SK-N-SH (cell line): ENCODE results near the gene SASH1. TPM values are rescaled to one million over a fixed set of nuclear protein-coding genes. Genes with fewer than 3 reads are reported as not detected.
A peak's percentile ranks its signal among the peaks of the same experiment; 100 is the strongest.

Experiments
- CTCF ChIA-PET: fragments of 300-600, 350-600 bp; formaldehyde crosslinking; extraction: SDS; loops from one replicate; lab custom pipeline; 2021; lab: Yijun Ruan, JAX
- POLR2A ChIA-PET: fragments of 350-600 bp; sonication (Branson Sonifier 250); formaldehyde crosslinking; extraction: SDS; loops from one replicate; lab custom pipeline; 2020; ENCODE audit warnings: antibody characterized with exemption, inconsistent platforms; lab: Yijun Ruan, JAX
- DNase-seq: peaks from one replicate; pipeline ENCODE4 v3.0.0; 2012
- H2AFZ ChIP-seq: fragments of 200-600 bp; sonication (generic); 2 replicates; pipeline ENCODE4 v1.8.1; 2016; ENCODE audit warnings: antibody characterized with exemption, mild to moderate bottlenecking, low read depth
- H3F3A ChIP-seq: fragments of 200-600 bp; sonication (generic); replicated peaks from 2 replicates; pipeline ENCODE3; 2016; ENCODE audit warnings: antibody characterized with exemption, mild to moderate bottlenecking; ENCODE audit not compliant: insufficient read depth
- H3K27ac ChIP-seq, 2 experiments: fragments of 200-500 bp in 1 of 2; fragments of 200-600 bp in 1 of 2; sonication (Bioruptor generic) in 1 of 2; sonication (generic), shearing (Covaris generic) in 1 of 2; 2 replicates each; pipeline versions ENCODE4 v1.5.1 to v1.6.1; 2014 to 2016; ENCODE audit warnings: low read depth in 2 of 2, inconsistent platforms in 1 of 2, low read length in 1 of 2, mild to moderate bottlenecking in 1 of 2, mixed read lengths in 1 of 2
- H3K27me3 ChIP-seq: fragments of 200-600 bp; sonication (generic), shearing (Covaris generic); 2 replicates; pipeline ENCODE4 v1.6.1; 2016; ENCODE audit warnings: mixed run types; ENCODE audit not compliant: insufficient read depth
- H3K36me3 ChIP-seq, 2 experiments: fragments of 200-500 bp in 1 of 2; fragments of 200-600 bp in 1 of 2; sonication (Bioruptor generic) in 1 of 2; sonication (generic) in 1 of 2; replicated peaks in 1 of 2; 2 replicates each; pipeline versions ENCODE3 to v1.5.1; 2014 to 2016; ENCODE audit warnings: low read length in 1 of 2, mild to moderate bottlenecking in 1 of 2; ENCODE audit not compliant: insufficient read depth in 2 of 2, control insufficient read depth in 1 of 2
- H3K4me1 ChIP-seq, 2 experiments: fragments of 200-500 bp in 1 of 2; fragments of 200-600 bp in 1 of 2; sonication (Bioruptor generic) in 1 of 2; sonication (generic), shearing (Covaris generic) in 1 of 2; 2 replicates each; pipeline versions ENCODE4 v1.5.1 to v1.6.1; 2014 to 2016; ENCODE audit warnings: low read depth in 1 of 2, low read length in 1 of 2, mixed run types in 1 of 2; ENCODE audit not compliant: insufficient read depth in 2 of 2, control insufficient read depth in 1 of 2
- H3K4me2 ChIP-seq: fragments of 200-600 bp; sonication (generic), shearing (Covaris generic); 2 replicates; pipeline ENCODE4 v1.6.1; 2017; ENCODE audit warnings: mixed run types
- H3K4me3 ChIP-seq, 2 experiments: fragments of 200-500 bp in 1 of 2; fragments of 200-600 bp in 1 of 2; sonication (Bioruptor generic) in 1 of 2; sonication (generic), shearing (Covaris generic) in 1 of 2; 2 replicates each; pipeline versions ENCODE4 v1.5.1 to v1.8.1; 2014 to 2016; ENCODE audit warnings: low read depth in 2 of 2, inconsistent platforms in 1 of 2, low read length in 1 of 2, mild to moderate bottlenecking in 1 of 2, mixed read lengths in 1 of 2, moderate library complexity in 1 of 2
- H3K79me2 ChIP-seq: fragments of 200-600 bp; sonication (generic); 2 replicates; pipeline ENCODE4 v1.8.1; 2017; ENCODE audit warnings: mild to moderate bottlenecking; ENCODE audit not compliant: insufficient read depth
- H3K9ac ChIP-seq: fragments of 200-600 bp; sonication (generic); 2 replicates; pipeline ENCODE4 v1.6.1; 2017; ENCODE audit warnings: mixed run types
- H3K9me2 ChIP-seq: fragments of 200-600 bp; sonication (generic); 2 replicates; pipeline ENCODE4 v1.6.1; 2017; ENCODE audit warnings: mixed run types
- H3K9me3 ChIP-seq: fragments of 200-600 bp; sonication (generic); 2 replicates; pipeline ENCODE4 v1.6.1; 2017; ENCODE audit warnings: mixed run types, mild to moderate bottlenecking, moderate library complexity
- H4K20me1 ChIP-seq: fragments of 200-600 bp; sonication (generic); 2 replicates; pipeline ENCODE4 v1.6.1; 2017; ENCODE audit warnings: mild to moderate bottlenecking, mixed run types; ENCODE audit not compliant: insufficient read depth
- EP300 ChIP-seq, 2 experiments: IDR thresholded peaks; 2 replicates each; pipeline versions ENCODE4 v1.4.0 to v1.6.1; 2012; ENCODE audit warnings: borderline replicate concordance in 1 of 2, low read depth in 1 of 2, low read length in 1 of 2
- EZH2phosphoT487 ChIP-seq: fragments of 200-600 bp; sonication (generic); IDR thresholded peaks from 2 replicates; pipeline ENCODE4 v1.6.1; 2017; ENCODE audit warnings: low read depth, mixed run types, mild to moderate bottlenecking, antibody characterized with exemption, moderate library complexity, borderline replicate concordance
- FOSL2 ChIP-seq: IDR thresholded peaks from 2 replicates; pipeline ENCODE4 v1.4.0; 2012; ENCODE audit warnings: low read depth, mild to moderate bottlenecking, moderate library complexity, borderline replicate concordance
- FOXM1 ChIP-seq: IDR thresholded peaks from 2 replicates; pipeline ENCODE4 v1.4.0; 2012; ENCODE audit warnings: low read depth, mild to moderate bottlenecking
- GABPA ChIP-seq: IDR thresholded peaks from 2 replicates; pipeline ENCODE4 v1.4.0; 2012; ENCODE audit warnings: low read depth, mild to moderate bottlenecking
- IRF3 ChIP-seq: fragments of 150-350 bp; IDR thresholded peaks from 2 replicates; pipeline ENCODE4 v1.6.1; 2016; ENCODE audit warnings: mild to moderate bottlenecking, low read depth, low read length
- JUND ChIP-seq: IDR thresholded peaks from 2 replicates; pipeline ENCODE4 v1.4.0; 2012
- MEF2A ChIP-seq: IDR thresholded peaks from 2 replicates; pipeline ENCODE4 v1.4.0; 2012; ENCODE audit warnings: low read depth, borderline replicate concordance
- MXI1 ChIP-seq: IDR thresholded peaks from 2 replicates; pipeline ENCODE4 v1.6.1; 2012; ENCODE audit warnings: mild to moderate bottlenecking, low read depth, low read length, improper control_type of control experiment
- NRF1 ChIP-seq: IDR thresholded peaks from 2 replicates; pipeline ENCODE4 v1.6.1; 2012; ENCODE audit warnings: low read depth, mild to moderate bottlenecking, low read length
- PBX3 ChIP-seq: IDR thresholded peaks from 2 replicates; pipeline ENCODE4; 2012
- POLR2AphosphoS5 ChIP-seq: IDR thresholded peaks from 2 replicates; pipeline ENCODE4 v1.6.1; 2012; ENCODE audit warnings: low read depth, low read length
- RAD21 ChIP-seq: IDR thresholded peaks from 2 replicates; pipeline ENCODE4 v1.6.1; 2012; ENCODE audit warnings: mild to moderate bottlenecking, low read length
- RFX5 ChIP-seq: IDR thresholded peaks from 2 replicates; pipeline ENCODE4 v1.6.1; 2012; ENCODE audit warnings: mild to moderate bottlenecking, improper control_type of control experiment, low read length
- SIN3A ChIP-seq: IDR thresholded peaks from 2 replicates; pipeline ENCODE4 v1.6.1; 2012; ENCODE audit warnings: low read depth, mild to moderate bottlenecking, low read length, moderate library complexity, borderline replicate concordance
- SMC3 ChIP-seq: IDR thresholded peaks from 2 replicates; pipeline ENCODE4 v1.6.1; 2012; ENCODE audit warnings: low read depth, low read length, improper control_type of control experiment
- TEAD4 ChIP-seq: IDR thresholded peaks from 2 replicates; pipeline ENCODE4 v1.4.0; 2012; ENCODE audit warnings: mild to moderate bottlenecking, borderline replicate concordance; ENCODE audit not compliant: insufficient read depth
- ZBTB33 ChIP-seq: IDR thresholded peaks from 2 replicates; pipeline ENCODE4 v1.4.0; 2012; ENCODE audit warnings: low read depth, borderline replicate concordance
- WGBS: methylation state at CpG from one replicate; pipeline ENCODE4 v1.1.6; 2017; ENCODE audit warnings: low lambda C conversion rate; 5-methylcytosine and 5-hydroxymethylcytosine counted together
- polyA plus RNA-seq, 3 experiments: library from polyadenylated mRNA; depleted of rRNA; stranded (reverse); fragments of >200 nt; gene quantifications; 2 replicates each; pipeline ENCODE4 v1.2.3, GENCODE V29; 2012
- TF ChIP-seq, protein P1 (sequence below): IDR thresholded peaks from 2 replicates; pipeline ENCODE4 v1.4.0; 2012; ENCODE audit warnings: low read depth
- TF ChIP-seq, protein P2 (sequence below): fragments of 150-350 bp; IDR thresholded peaks from 2 replicates; pipeline ENCODE4 v1.6.1; 2017; ENCODE audit warnings: antibody characterized with exemption, low read length, low read depth, borderline replicate concordance
- TF ChIP-seq, protein P3 (sequence below): IDR thresholded peaks from 2 replicates; pipeline ENCODE4 v1.4.0; 2012; ENCODE audit warnings: low read depth, borderline replicate concordance

The SASH1 gene
- polyA plus RNA-seq, 1 of the 3 experiments (the other 2 are of a cell fraction), result 19.8 TPM

DNA sequence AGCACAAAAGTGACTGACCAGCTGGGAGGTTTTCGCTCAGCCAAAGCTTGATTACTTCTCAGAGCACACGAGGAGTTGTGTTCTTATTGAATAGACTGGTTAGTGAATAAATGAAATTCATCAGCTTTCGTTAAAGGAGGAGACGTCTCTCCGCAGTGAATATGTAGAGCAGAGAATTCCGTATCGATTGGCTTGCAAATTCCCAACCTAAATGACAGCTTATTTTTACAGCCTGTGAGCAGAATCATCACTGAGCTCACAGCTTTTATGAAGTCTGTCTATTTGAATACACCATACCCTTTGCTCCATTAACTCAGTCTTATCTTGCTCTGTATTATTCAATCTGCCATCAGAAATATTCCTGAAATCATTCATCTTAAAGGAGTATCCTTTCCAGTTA, 192.7 kb downstream of the SASH1 start:
- Histone ChIP-seq H3K4me1 (peaks cover 0 to 28% of the 10 kb centered on the region in 2 experiments), H3K9ac (no peak overlapping the region), H2AFZ (no peak overlapping the region), H3K79me2 (peaks cover 25% of the 10 kb centered on the region), H3K27me3 (no peaks in the 10 kb centered on the region), H3K9me2 (no peaks in the 10 kb centered on the region), H3K36me3 (peaks cover 42 to 68% of the 10 kb centered on the region in 2 experiments)
- CTCF ChIA-PET, result no interaction called here
- POLR2A ChIA-PET, result no interaction called here
- 88% methylated on average over 6 of the region's 7 CpGs for whole genome bisulfite sequencing
- TF ChIP-seq JUND (no peak), NRF1 (no peak), EP300 (IDR thresholded peaks at IDR 0.05; ENCODE audit: borderline replicate concordance in 1 of 2, low read depth in 1 of 2, low read length in 1 of 2) (no peak), FOXM1 (no peak), FOSL2 (no peak), POLR2AphosphoS5 (no peak)
- TF ChIP-seq, protein P1, sequence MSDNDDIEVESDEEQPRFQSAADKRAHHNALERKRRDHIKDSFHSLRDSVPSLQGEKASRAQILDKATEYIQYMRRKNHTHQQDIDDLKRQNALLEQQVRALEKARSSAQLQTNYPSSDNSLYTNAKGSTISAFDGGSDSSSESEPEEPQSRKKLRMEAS, result no peak
- TF ChIP-seq, all 33 proteins: peak for 0
- DNase-seq, result no peak
- Histone ChIP-seq H3K27ac (peak overlapping the region in 1 of 2 experiments; percentile 12; a peak in 1 of 4 replicates), H3F3A (peaks cover 30% of the 10 kb centered on the region), H3K4me3 (no peak overlapping the region), H3K4me2 (no peak overlapping the region), H4K20me1 (no peaks in the 10 kb centered on the region), H3K9me3 (no peaks in the 10 kb centered on the region)

- no peak for DNase-seq
- Histone ChIP-seq H4K20me1 (no peaks in the 10 kb centered on the region), H3K36me3 (peaks cover 48 to 74% of the 10 kb centered on the region in 2 experiments), H3K4me3 (no peak overlapping the region), H2AFZ (no peak overlapping the region), H3K27me3 (no peaks in the 10 kb centered on the region), H3K27ac (peak overlapping the region in 1 of 2 experiments; percentile 12; a peak in 1 of 4 replicates), H3F3A (peaks cover 25% of the 10 kb centered on the region), H3K9me3 (no peaks in the 10 kb centered on the region), H3K4me1 (peaks cover 0 to 24% of the 10 kb centered on the region in 2 experiments), H3K79me2 (peaks cover 25% of the 10 kb centered on the region), H3K4me2 (no peak overlapping the region), H3K9me2 (no peaks in the 10 kb centered on the region), H3K9ac (no peak overlapping the region)
- 54% methylated on average over 3 of the region's 3 CpGs for WGBS
- ChIA-PET POLR2A (no interaction called here), CTCF (no interaction called here)
- TF ChIP-seq ZBTB33 (no peak), RFX5 (no peak), MEF2A (no peak), SIN3A (no peak), EZH2phosphoT487 (no peak), JUND (no peak), FOSL2 (no peak), IRF3 (no peak), GABPA (no peak), FOXM1 (no peak), RAD21 (no peak), PBX3 (no peak), EP300 (IDR thresholded peaks at IDR 0.05; ENCODE audit: borderline replicate concordance in 1 of 2, low read depth in 1 of 2, low read length in 1 of 2) (no peak), SMC3 (no peak), MXI1 (no peak), TEAD4 (no peak)
- TF ChIP-seq, protein P2, sequence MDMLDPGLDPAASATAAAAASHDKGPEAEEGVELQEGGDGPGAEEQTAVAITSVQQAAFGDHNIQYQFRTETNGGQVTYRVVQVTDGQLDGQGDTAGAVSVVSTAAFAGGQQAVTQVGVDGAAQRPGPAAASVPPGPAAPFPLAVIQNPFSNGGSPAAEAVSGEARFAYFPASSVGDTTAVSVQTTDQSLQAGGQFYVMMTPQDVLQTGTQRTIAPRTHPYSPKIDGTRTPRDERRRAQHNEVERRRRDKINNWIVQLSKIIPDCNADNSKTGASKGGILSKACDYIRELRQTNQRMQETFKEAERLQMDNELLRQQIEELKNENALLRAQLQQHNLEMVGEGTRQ, result no peak
- TF ChIP-seq, protein P3, sequence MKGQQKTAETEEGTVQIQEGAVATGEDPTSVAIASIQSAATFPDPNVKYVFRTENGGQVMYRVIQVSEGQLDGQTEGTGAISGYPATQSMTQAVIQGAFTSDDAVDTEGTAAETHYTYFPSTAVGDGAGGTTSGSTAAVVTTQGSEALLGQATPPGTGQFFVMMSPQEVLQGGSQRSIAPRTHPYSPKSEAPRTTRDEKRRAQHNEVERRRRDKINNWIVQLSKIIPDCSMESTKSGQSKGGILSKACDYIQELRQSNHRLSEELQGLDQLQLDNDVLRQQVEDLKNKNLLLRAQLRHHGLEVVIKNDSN, result no peak
- TF ChIP-seq, protein P1, result no peak
Observed at GRCh38 chr6:148535976-148536375, 193.3 kb downstream of the SASH1 start.
